ENCODE measurements around the gene HNRNPU. TPM values are rescaled to one million over a fixed set of nuclear protein-coding genes. Genes with fewer than 3 reads are reported as not detected.

HNRNPU gene
- polyA plus RNA-seq, 1 of the 3 experiments (the other 2 are of a cell fraction): 164 TPM

DNA sequence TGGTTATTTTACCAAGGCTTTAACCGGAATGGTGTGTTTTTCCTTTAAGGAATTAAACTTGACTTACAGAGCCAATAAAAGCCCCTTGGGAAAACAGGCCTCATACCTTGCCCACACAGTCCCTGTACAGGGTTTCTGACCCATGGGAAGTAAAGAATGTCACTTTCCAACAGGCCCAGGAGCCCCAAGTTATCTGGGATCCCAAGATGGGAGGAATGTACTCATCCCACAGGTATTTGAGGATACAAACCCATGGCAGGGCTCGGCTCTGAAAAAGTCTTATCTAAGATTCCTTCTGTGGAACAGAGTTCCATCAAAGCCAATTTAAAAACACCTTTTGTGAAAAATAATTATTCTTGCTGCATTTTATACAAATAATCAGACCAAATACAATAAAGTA is 44.2 kb downstream of the HNRNPU start:
- Histone ChIP-seq H3K4me2 (no peak overlapping the region), H3K9me2 (no peaks in the 10 kb centered on the region), H3F3A (replicated peaks; ENCODE audit: insufficient read depth) (no peaks in the 10 kb centered on the region), H3K27ac (ENCODE audit: low read depth in 2 of 2, low read length in 1 of 2) (no peak overlapping the region), H3K36me3 (replicated peaks in 1 of 2; ENCODE audit: control insufficient read depth in 1 of 2, insufficient read depth in 2 of 2, low read length in 1 of 2) (no peaks in the 10 kb centered on the region), H3K9me3 (no peaks in the 10 kb centered on the region), H3K4me3 (ENCODE audit: low read depth in 2 of 2, low read length in 1 of 2) (no peak overlapping the region), H3K4me1 (ENCODE audit: control insufficient read depth in 1 of 2, insufficient read depth in 2 of 2, low read depth in 1 of 2, low read length in 1 of 2) (0 out of 4 replicates have a peak, but pooled peaks cover 0 to 8% of the 10 kb centered on the region in 2 experiments), H2AFZ (ENCODE audit: low read depth) (no peak overlapping the region), H3K9ac (no peak overlapping the region), H3K27me3 (ENCODE audit: insufficient read depth) (no peaks in the 10 kb centered on the region), H4K20me1 (ENCODE audit: insufficient read depth) (no peaks in the 10 kb centered on the region), H3K79me2 (ENCODE audit: insufficient read depth) (no peaks in the 10 kb centered on the region)
- WGBS (ENCODE audit: low lambda C conversion rate): 81% methylated on average over 2 of the region's 2 CpGs
- POLR2A ChIA-PET: no interaction called here
- CTCF ChIA-PET: no interaction called here
- TF ChIP-seq GATA2 (CRISPR knock-in tag; IDR thresholded peaks at IDR 0.05) (no peak), SMC3 (IDR thresholded peaks at IDR 0.05; ENCODE audit: low read depth, low read length) (no peak), FOXM1 (IDR thresholded peaks at IDR 0.05; ENCODE audit: low read depth) (no peak), NFIC (IDR thresholded peaks at IDR 0.05; ENCODE audit: borderline replicate concordance) (no peak), RFX5 (IDR thresholded peaks at IDR 0.05; ENCODE audit: low read length) (no peak)
- TF ChIP-seq, protein P1, sequence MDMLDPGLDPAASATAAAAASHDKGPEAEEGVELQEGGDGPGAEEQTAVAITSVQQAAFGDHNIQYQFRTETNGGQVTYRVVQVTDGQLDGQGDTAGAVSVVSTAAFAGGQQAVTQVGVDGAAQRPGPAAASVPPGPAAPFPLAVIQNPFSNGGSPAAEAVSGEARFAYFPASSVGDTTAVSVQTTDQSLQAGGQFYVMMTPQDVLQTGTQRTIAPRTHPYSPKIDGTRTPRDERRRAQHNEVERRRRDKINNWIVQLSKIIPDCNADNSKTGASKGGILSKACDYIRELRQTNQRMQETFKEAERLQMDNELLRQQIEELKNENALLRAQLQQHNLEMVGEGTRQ (IDR thresholded peaks at IDR 0.05; ENCODE audit: borderline replicate concordance, low read depth, low read length): no peak
- DNase-seq: no peak

DNA sequence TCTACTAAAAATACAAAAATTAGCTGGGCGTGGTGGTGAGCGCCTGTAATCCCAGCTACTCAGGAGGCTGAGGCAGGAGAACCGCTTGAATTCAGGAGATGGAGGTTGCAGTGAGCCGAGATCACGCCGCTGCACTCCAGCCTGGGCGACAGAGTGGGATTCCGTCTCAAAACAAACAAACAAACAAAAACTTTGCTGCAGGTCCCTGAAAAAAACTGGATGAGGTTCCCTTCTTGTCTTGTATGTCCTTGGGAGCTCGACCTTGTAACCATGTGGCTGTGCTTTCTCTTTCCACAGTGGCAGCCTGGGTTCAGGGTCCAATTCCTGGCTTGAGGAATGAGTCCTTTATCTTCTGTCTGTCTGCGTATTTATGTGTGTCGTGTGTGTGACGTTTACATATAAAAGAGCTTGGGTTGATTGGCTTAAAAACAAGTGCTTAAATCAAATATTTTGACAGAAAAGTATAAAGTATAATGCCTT is 46.9 kb downstream of the HNRNPU start:
- 85% methylated on average over 12 of the region's 12 CpGs for WGBS (ENCODE audit: low lambda C conversion rate)
- Histone ChIP-seq H4K20me1 (ENCODE audit: insufficient read depth) (no peaks in the 10 kb centered on the region), H3K27me3 (ENCODE audit: insufficient read depth) (no peaks in the 10 kb centered on the region), H3F3A (replicated peaks; ENCODE audit: insufficient read depth) (no peaks in the 10 kb centered on the region), H3K9ac (no peak overlapping the region), H3K79me2 (ENCODE audit: insufficient read depth) (no peaks in the 10 kb centered on the region), H3K27ac (ENCODE audit: low read depth in 2 of 2, low read length in 1 of 2) (no peak overlapping the region), H3K4me1 (ENCODE audit: control insufficient read depth in 1 of 2, insufficient read depth in 2 of 2, low read depth in 1 of 2, low read length in 1 of 2) (0 out of 4 replicates have a peak, but pooled peaks cover 0 to 8% of the 10 kb centered on the region in 2 experiments), H3K9me2 (no peaks in the 10 kb centered on the region), H2AFZ (ENCODE audit: low read depth) (no peak overlapping the region), H3K36me3 (replicated peaks in 1 of 2; ENCODE audit: control insufficient read depth in 1 of 2, insufficient read depth in 2 of 2, low read length in 1 of 2) (no peaks in the 10 kb centered on the region), H3K4me2 (no peak overlapping the region), H3K4me3 (ENCODE audit: low read depth in 2 of 2, low read length in 1 of 2) (no peak overlapping the region), H3K9me3 (no peaks in the 10 kb centered on the region)
- POLR2A ChIA-PET: no interaction called here
- TF ChIP-seq, protein P2, sequence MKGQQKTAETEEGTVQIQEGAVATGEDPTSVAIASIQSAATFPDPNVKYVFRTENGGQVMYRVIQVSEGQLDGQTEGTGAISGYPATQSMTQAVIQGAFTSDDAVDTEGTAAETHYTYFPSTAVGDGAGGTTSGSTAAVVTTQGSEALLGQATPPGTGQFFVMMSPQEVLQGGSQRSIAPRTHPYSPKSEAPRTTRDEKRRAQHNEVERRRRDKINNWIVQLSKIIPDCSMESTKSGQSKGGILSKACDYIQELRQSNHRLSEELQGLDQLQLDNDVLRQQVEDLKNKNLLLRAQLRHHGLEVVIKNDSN (IDR thresholded peaks at IDR 0.05; ENCODE audit: borderline replicate concordance, low read depth): no peak
- TF ChIP-seq GABPA (IDR thresholded peaks at IDR 0.05; ENCODE audit: low read depth): no peak
- no peak for TF ChIP-seq YY1 (IDR thresholded peaks at IDR 0.05; ENCODE audit: low read depth)
- no peak for TF ChIP-seq NRF1 (IDR thresholded peaks at IDR 0.05; ENCODE audit: low read depth, low read length)
- TF ChIP-seq, protein P3, sequence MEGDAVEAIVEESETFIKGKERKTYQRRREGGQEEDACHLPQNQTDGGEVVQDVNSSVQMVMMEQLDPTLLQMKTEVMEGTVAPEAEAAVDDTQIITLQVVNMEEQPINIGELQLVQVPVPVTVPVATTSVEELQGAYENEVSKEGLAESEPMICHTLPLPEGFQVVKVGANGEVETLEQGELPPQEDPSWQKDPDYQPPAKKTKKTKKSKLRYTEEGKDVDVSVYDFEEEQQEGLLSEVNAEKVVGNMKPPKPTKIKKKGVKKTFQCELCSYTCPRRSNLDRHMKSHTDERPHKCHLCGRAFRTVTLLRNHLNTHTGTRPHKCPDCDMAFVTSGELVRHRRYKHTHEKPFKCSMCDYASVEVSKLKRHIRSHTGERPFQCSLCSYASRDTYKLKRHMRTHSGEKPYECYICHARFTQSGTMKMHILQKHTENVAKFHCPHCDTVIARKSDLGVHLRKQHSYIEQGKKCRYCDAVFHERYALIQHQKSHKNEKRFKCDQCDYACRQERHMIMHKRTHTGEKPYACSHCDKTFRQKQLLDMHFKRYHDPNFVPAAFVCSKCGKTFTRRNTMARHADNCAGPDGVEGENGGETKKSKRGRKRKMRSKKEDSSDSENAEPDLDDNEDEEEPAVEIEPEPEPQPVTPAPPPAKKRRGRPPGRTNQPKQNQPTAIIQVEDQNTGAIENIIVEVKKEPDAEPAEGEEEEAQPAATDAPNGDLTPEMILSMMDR (IDR thresholded peaks at IDR 0.05): no peak
- TF ChIP-seq MXI1 (IDR thresholded peaks at IDR 0.05; ENCODE audit: low read depth, low read length): no peak
- no peak for TF ChIP-seq CHD2 (IDR thresholded peaks at IDR 0.05; ENCODE audit: low read length, partially characterized antibody)
- no peak for DNase-seq
- CTCF ChIA-PET: no interaction called here

All from SK-N-SH (cell line).